ENCODE results near the gene RNFT2. TPM values are rescaled to one million over a fixed set of nuclear protein-coding genes. Genes with fewer than 3 reads are reported as not detected.
A peak's percentile ranks its signal among the peaks of the same experiment; 100 is the strongest.

Gene RNFT2
- total RNA-seq, 1 donor from 2014 or later, result 45.2 TPM

GRCh38 chr12:116708826-116709756 lies 29.0 kb upstream of the RNFT2 start:
- peak; percentile 85 for FAIRE-seq
- peak; percentile 41 to 67 for DNase-seq (ENCODE audit: low spot score in 2 of 2)

- FAIRE-seq, result no peak
Measured at GRCh38 chr12:116709768-116710167, 28.3 kb upstream of the RNFT2 start.

GRCh38 chr12:116710370-116711150 lies 27.6 kb upstream of the RNFT2 start:
- DNase-seq (ENCODE audit: low spot score in 2 of 2) (no peak), FAIRE-seq (no peak)

More at GRCh38 chr12:116709768-116710167, 28.3 kb upstream of the RNFT2 start:
- DNase-seq (ENCODE audit: low spot score in 2 of 2), result no peak

- no peak for DNase-seq (ENCODE audit: low spot score in 2 of 2)
- FAIRE-seq, result no peak
Measured at GRCh38 chr12:116712458-116713303, 25.4 kb upstream of the RNFT2 start.

- no peak for DNase-seq (ENCODE audit: low spot score in 2 of 2)
- FAIRE-seq, result no peak
Measured at GRCh38 chr12:116713527-116713926, 24.6 kb upstream of the RNFT2 start.

- no peak for FAIRE-seq
- no peak for DNase-seq (ENCODE audit: low spot score in 2 of 2)
Measured at GRCh38 chr12:116714175-116714574, 23.9 kb upstream of the RNFT2 start.

- FAIRE-seq, result no peak
- DNase-seq (ENCODE audit: low spot score in 2 of 2), result no peak
Measured at GRCh38 chr12:116717466-116718437, 20.4 kb upstream of the RNFT2 start.

- no peak for DNase-seq (ENCODE audit: low spot score in 2 of 2)
- FAIRE-seq, result no peak
Measured at GRCh38 chr12:116718655-116719454, 19.3 kb upstream of the RNFT2 start.

- FAIRE-seq, result no peak
- no peak for DNase-seq (ENCODE audit: low spot score in 2 of 2)
Measured at GRCh38 chr12:116719731-116720528, 18.2 kb upstream of the RNFT2 start.

GRCh38 chr12:116722245-116722644 lies 15.9 kb upstream of the RNFT2 start:
- DNase-seq (ENCODE audit: low spot score in 2 of 2) (no peak), FAIRE-seq (no peak)

- FAIRE-seq (no peak), DNase-seq (ENCODE audit: low spot score in 2 of 2) (no peak)
Measured at GRCh38 chr12:116726694-116727093, 11.4 kb upstream of the RNFT2 start.

- no peak for FAIRE-seq
- DNase-seq (ENCODE audit: low spot score in 2 of 2), result no peak
Measured at GRCh38 chr12:116727261-116727660, 10.9 kb upstream of the RNFT2 start.

- no peak for FAIRE-seq
- no peak for DNase-seq (ENCODE audit: low spot score in 2 of 2)
Measured at GRCh38 chr12:116727891-116728290, 10.2 kb upstream of the RNFT2 start.

- FAIRE-seq, result no peak
- no peak for DNase-seq (ENCODE audit: low spot score in 2 of 2)
Measured at GRCh38 chr12:116731801-116732200, 6.3 kb upstream of the RNFT2 start.

- no peak for FAIRE-seq
- DNase-seq (ENCODE audit: low spot score in 2 of 2), result no peak
Measured at GRCh38 chr12:116734156-116734768, 3.9 kb upstream of the RNFT2 start.

- DNase-seq (ENCODE audit: low spot score in 2 of 2), result no peak
- no peak for FAIRE-seq
Measured at GRCh38 chr12:116735084-116735483, 3.0 kb upstream of the RNFT2 start.

GRCh38 chr12:116735951-116736599 lies 2.0 kb upstream of the RNFT2 start:
- DNase-seq (ENCODE audit: low spot score in 2 of 2) (no peak), FAIRE-seq (no peak)
